Prostate gland (tissue), 2 donors: ENCODE results near the gene CHD5. TPM values are rescaled to one million over a fixed set of nuclear protein-coding genes. Genes with fewer than 3 reads are reported as not detected.
"Not testable (repeated sequence)": the region's sequence is repeated elsewhere in the genome, so short reads cannot be mapped to it uniquely, and the experiment has no call there.

Experiments
- DNase-seq: peaks from one replicate; pipeline ENCODE4 v3.0.0-alpha.2; 2019; ENCODE audit warnings: low spot score
- H3K27ac ChIP-seq, 2 donors: fragments of 200-600 bp; sonication (generic); 2 replicates each; pipeline ENCODE4 v1.5.1; 2017 to 2019
- H3K27me3 ChIP-seq: fragments of 200-600 bp; sonication (generic); replicated peaks from 2 replicates; pipeline ENCODE4 v1.5.1; 2019; ENCODE audit not compliant: insufficient read depth
- H3K36me3 ChIP-seq, 2 donors: fragments of 200-600 bp; sonication (generic); 1 replicate in 1 of 2; 2 replicates in 1 of 2; pipeline versions ENCODE4 v1.5.1 to v1.8.1; 2017 to 2019
- H3K4me1 ChIP-seq: fragments of 200-600 bp; sonication (generic); replicated peaks from 2 replicates; pipeline ENCODE4 v1.5.1; 2019
- H3K4me3 ChIP-seq, 2 donors: fragments of 200-600 bp; sonication (generic); 2 replicates each; pipeline ENCODE4 v1.5.1; 2017 to 2019
- H3K9me3 ChIP-seq: fragments of 200-600 bp; sonication (generic); 2 replicates; pipeline ENCODE4 v1.5.1; 2017
- CTCF ChIP-seq, 4 experiments: fragments of 200-600 bp in 2 of 4; fragments of 450-650 bp in 2 of 4; sonication (generic) in 2 of 4; IDR thresholded peaks; 1 replicate in 3 of 4; 2 replicates in 1 of 4; pipeline ENCODE4 v1.5.1; 2016 to 2019; ENCODE audit warnings: antibody characterized with exemption in 4 of 4, mild to moderate bottlenecking in 2 of 4, moderate library complexity in 2 of 4
- POLR2A ChIP-seq: fragments of 450-650 bp; IDR thresholded peaks from one replicate; pipeline ENCODE4 v1.6.1; 2016; ENCODE audit warnings: antibody characterized with exemption, mild to moderate bottlenecking
- POLR2AphosphoS5 ChIP-seq: sonication (generic); formaldehyde crosslinking; IDR thresholded peaks from one replicate; pipeline ENCODE4 v1.6.1; 2017; ENCODE audit warnings: antibody characterized with exemption
- WGBS: methylation state at CpG from one replicate; pipeline ENCODE4 v1.1.5; 2018; 5-methylcytosine and 5-hydroxymethylcytosine counted together
- intact Hi-C: fragments of 100-400 bp; cut with DNase I; formaldehyde crosslinking; loops from one replicate; pipeline ENCODE4 v1.14.2; 2022
- total RNA-seq, 2 donors: library from RNA; depleted of rRNA; stranded (reverse); fragments of >200 nt; gene quantifications; one replicate each; pipeline ENCODE4 v1.1.0, GENCODE V29; 2016

The CHD5 gene
- total RNA-seq, 2 donors from 2014 or later, result 4.9 to 17.0 TPM

- TF ChIP-seq POLR2AphosphoS5, result no peak
- no peak for TF ChIP-seq CTCF (IDR thresholded peaks at IDR 0.05)
- no peak for TF ChIP-seq POLR2A
- Histone ChIP-seq H3K27ac (no peak overlapping the region), H3K4me1 (no peaks in the 10 kb centered on the region), H3K4me3 (no peak overlapping the region), H3K36me3 (no peaks in the 10 kb centered on the region), H3K27me3 (peaks cover 3% of the 10 kb centered on the region), H3K9me3 (no peaks in the 10 kb centered on the region)
- WGBS, result 81% methylated on average over 14 of the region's 14 CpGs
- intact Hi-C loops, result no loop called here
- DNase-seq, result no peak
Observed at GRCh38 chr1:6069573-6069972, 110.5 kb downstream of the CHD5 start.

GRCh38 chr1:6068932-6069331 lies 111.2 kb downstream of the CHD5 start:
- Histone ChIP-seq H3K27ac (no peak overlapping the region), H3K27me3 (peaks cover 3% of the 10 kb centered on the region), H3K9me3 (no peaks in the 10 kb centered on the region), H3K4me3 (no peak overlapping the region), H3K36me3 (no peaks in the 10 kb centered on the region), H3K4me1 (no peaks in the 10 kb centered on the region)
- intact Hi-C loops, result no loop called here
- DNase-seq, result no peak
- TF ChIP-seq POLR2AphosphoS5 (no peak), CTCF (IDR thresholded peaks at IDR 0.05) (no peak), POLR2A (no peak)
- WGBS, result 83% methylated on average over 9 of the region's 9 CpGs

GRCh38 chr1:6068073-6068472 lies 112.0 kb downstream of the CHD5 start:
- Histone ChIP-seq H3K4me1 (no peaks in the 10 kb centered on the region), H3K9me3 (no peaks in the 10 kb centered on the region), H3K27me3 (peaks cover 3% of the 10 kb centered on the region), H3K27ac (no peak overlapping the region), H3K4me3 (no peak overlapping the region), H3K36me3 (no peaks in the 10 kb centered on the region)
- WGBS, result 86% methylated on average over 5 of the region's 5 CpGs
- TF ChIP-seq POLR2A (no peak), POLR2AphosphoS5 (no peak), CTCF (IDR thresholded peaks at IDR 0.05) (no peak)
- DNase-seq, result no peak
- intact Hi-C loops, result no loop called here

GRCh38 chr1:6066680-6067079 lies 113.4 kb downstream of the CHD5 start:
- 98% methylated on average over 7 of the region's 8 CpGs for WGBS
- Histone ChIP-seq H3K9me3 (no peaks in the 10 kb centered on the region), H3K27ac (no peak overlapping the region), H3K27me3 (no peaks in the 10 kb centered on the region), H3K4me1 (no peaks in the 10 kb centered on the region), H3K4me3 (no peak overlapping the region), H3K36me3 (no peaks in the 10 kb centered on the region)
- DNase-seq, result no peak
- intact Hi-C loops, result no loop called here
- TF ChIP-seq CTCF (IDR thresholded peaks at IDR 0.05) (no peak), POLR2AphosphoS5 (no peak), POLR2A (no peak)

- Histone ChIP-seq H3K4me1 (no peaks in the 10 kb centered on the region), H3K36me3 (no peaks in the 10 kb centered on the region), H3K9me3 (no peaks in the 10 kb centered on the region), H3K27me3 (no peaks in the 10 kb centered on the region), H3K4me3 (no peak overlapping the region), H3K27ac (no peak overlapping the region)
- DNase-seq, result no peak
- no peak for TF ChIP-seq CTCF (IDR thresholded peaks at IDR 0.05)
- no peak for TF ChIP-seq POLR2A
- TF ChIP-seq POLR2AphosphoS5, result no peak
- intact Hi-C loops, result no loop called here
- WGBS, result 82% methylated on average over 26 of the region's 28 CpGs
Observed at GRCh38 chr1:6065093-6065858, 114.8 kb downstream of the CHD5 start.

GRCh38 chr1:6063532-6064053 lies 116.5 kb downstream of the CHD5 start:
- WGBS, result 80% methylated on average over 7 of the region's 7 CpGs
- H3K27me3 ChIP-seq, H3K4me3 ChIP-seq, intact Hi-C loops, DNase-seq, H3K36me3 ChIP-seq, H3K9me3 ChIP-seq, H3K27ac ChIP-seq, H3K4me1 ChIP-seq: not testable (repeated sequence)
